GM06990 (cell line): ENCODE results near the gene TFEB.
A peak's percentile ranks its signal among the peaks of the same experiment; 100 is the strongest.

Experiments
- DNase-seq: peaks from one replicate; pipeline ENCODE4 v3.0.0-alpha.2; 2011; ENCODE audit not compliant: insufficient read length; ENCODE audit errors: extremely low read depth
- H3K27me3 ChIP-seq: replicated peaks from 2 replicates; pipeline ENCODE4 v1.6.0; 2011; ENCODE audit warnings: low read length; ENCODE audit not compliant: control insufficient read depth, insufficient read depth
- H3K36me3 ChIP-seq: 2 replicates; pipeline ENCODE4 v1.5.1; 2011; ENCODE audit warnings: low read length; ENCODE audit not compliant: control insufficient read depth, insufficient read depth
- H3K4me3 ChIP-seq: replicated peaks from 2 replicates; pipeline ENCODE4 v1.5.1; 2011; ENCODE audit warnings: low read depth, mild to moderate bottlenecking, control low read depth, low read length
- TF ChIP-seq, protein P1 (sequence below): IDR thresholded peaks from 2 replicates; pipeline ENCODE4 v1.5.1; 2011; ENCODE audit warnings: low read length, control low read depth, mild to moderate bottlenecking, inconsistent platforms; ENCODE audit not compliant: insufficient read depth, poor library complexity, severe bottlenecking

TFEB gene

DNA sequence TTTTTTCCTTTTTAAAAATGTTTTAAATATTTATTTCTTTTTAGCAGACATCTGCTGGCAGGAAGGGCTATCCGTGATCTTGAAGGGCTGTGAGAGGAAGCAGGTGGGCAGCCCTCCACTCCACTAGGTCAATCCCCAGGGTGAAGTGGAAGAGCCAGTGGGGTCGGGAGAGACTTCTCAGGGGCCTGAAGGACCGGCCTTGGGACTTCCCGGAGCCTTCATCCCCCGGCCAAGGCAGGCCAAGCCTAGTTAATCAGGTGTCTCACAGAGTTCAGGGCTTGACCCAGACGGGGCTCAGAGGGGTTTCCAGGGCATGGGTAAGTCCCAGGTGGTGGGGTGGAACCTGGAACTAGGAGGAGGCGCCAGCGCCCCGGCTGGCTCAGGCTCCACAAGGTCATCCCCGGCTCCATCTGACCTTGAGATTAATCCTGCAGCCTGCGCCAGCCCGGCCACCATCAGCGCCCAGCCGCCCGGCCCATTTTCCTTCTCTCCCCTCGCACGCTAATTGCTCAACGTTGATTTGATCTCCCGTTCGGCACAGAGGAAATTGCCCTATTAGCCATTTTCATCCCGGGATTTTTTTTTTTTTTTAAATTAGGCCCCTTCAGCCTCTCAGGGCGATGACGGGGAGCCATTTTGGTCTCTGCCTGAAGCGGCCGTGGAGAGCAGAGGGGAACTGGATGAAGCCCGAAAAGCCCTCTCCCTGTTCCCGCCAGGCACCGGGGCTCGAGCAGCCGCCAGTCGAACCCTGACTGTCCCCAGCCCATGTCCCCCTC, 52.7 kb downstream of the TFEB start:
- H3K4me3 ChIP-seq, result no peak overlapping the region
- TF ChIP-seq, protein P1, sequence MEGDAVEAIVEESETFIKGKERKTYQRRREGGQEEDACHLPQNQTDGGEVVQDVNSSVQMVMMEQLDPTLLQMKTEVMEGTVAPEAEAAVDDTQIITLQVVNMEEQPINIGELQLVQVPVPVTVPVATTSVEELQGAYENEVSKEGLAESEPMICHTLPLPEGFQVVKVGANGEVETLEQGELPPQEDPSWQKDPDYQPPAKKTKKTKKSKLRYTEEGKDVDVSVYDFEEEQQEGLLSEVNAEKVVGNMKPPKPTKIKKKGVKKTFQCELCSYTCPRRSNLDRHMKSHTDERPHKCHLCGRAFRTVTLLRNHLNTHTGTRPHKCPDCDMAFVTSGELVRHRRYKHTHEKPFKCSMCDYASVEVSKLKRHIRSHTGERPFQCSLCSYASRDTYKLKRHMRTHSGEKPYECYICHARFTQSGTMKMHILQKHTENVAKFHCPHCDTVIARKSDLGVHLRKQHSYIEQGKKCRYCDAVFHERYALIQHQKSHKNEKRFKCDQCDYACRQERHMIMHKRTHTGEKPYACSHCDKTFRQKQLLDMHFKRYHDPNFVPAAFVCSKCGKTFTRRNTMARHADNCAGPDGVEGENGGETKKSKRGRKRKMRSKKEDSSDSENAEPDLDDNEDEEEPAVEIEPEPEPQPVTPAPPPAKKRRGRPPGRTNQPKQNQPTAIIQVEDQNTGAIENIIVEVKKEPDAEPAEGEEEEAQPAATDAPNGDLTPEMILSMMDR, result no peak
- no peak for DNase-seq
- peaks cover 27% of the 10 kb centered on the region for H3K36me3 ChIP-seq
- H3K27me3 ChIP-seq, result no peaks in the 10 kb centered on the region

DNA sequence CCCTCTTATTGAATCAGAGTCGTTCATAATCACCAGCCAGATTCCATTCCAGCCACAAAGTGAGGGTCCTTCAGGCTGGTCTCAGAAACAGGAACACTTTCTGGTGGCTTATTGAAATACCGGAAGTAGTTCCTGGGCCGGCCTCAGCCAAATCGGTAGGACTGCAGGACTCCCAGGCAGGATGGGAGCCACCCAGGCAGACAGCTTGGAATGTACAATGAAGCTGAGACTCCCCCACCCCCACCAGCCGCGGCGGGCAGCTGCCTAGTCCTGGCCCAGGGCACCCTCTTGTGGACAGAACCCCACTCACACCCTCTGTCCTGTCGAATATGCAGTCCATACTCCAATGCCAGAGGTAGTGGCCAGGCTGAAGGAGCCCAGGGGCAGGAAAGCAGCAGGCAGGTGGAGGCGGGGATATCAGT, 53.3 kb downstream of the TFEB start:
- TF ChIP-seq, protein P1, result peak; percentile 88
- H3K4me3 ChIP-seq, result no peak overlapping the region
- peak; percentile 70 for DNase-seq
- H3K36me3 ChIP-seq, result peaks cover 20% of the 10 kb centered on the region
- H3K27me3 ChIP-seq, result no peaks in the 10 kb centered on the region

DNA sequence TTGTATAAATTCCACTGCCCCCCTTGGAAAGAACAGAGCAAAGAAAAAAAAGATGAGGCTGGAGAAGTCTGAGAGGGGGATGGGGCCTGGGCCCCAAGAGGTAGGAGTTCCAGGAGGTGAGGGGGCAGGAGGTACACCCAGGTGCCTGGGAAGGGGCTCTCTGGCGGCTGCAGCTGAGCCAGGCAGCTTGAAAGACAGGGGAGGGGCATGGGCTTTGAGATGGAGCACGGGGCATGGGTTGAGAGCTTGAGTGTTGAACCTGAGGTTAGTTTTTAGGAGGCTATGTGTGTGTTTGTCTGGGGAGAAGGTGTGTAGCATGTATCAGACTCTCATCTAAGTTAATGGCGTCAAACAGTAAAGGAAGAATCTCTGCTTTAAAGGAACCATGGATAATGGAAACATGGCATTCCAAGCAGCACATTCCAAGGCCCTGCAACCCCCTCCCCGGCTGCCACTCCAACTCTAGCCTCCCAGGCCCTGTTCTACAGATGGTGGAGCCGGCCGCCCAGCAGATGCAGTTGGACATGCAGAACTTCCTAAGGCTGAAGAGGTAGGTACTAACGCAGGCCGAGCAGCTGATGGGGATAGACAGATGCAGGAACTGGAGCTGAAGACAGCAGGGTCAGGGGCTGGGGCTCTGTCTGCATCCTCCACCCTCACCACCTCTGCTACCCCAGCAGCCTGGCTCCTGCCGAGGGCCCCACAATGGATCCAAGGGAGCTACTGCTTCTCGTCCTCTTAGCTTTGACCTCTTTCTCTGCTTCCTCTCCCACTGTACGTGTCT, 55.0 kb downstream of the TFEB start:
- no peaks in the 10 kb centered on the region for H3K27me3 ChIP-seq
- TF ChIP-seq, protein P1, result no peak
- peaks cover 9% of the 10 kb centered on the region for H3K36me3 ChIP-seq
- DNase-seq, result no peak
- no peak overlapping the region for H3K4me3 ChIP-seq

DNA sequence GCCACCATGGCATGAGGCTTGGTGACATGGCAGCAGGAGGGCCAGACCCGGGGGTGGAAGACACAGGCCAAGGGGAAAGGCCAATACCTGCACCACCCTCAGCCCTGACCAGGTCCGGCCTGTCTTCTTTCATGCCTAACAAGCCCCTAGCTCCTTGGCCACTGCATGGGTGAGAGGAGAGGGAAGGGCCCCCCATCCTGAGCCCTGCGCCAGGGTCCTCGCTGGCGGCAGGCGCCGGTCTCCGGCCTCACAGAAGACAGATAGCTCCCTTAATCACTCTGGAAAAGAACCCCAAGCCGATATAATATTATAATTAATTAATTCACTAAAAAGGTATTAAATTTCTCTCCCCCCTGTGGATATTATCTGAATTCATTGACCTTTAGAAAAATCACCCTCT, 55.7 kb downstream of the TFEB start:
- peaks cover 5% of the 10 kb centered on the region for H3K36me3 ChIP-seq
- no peak for DNase-seq
- TF ChIP-seq, protein P1, result no peak
- H3K27me3 ChIP-seq, result no peaks in the 10 kb centered on the region
- no peak overlapping the region for H3K4me3 ChIP-seq

DNA sequence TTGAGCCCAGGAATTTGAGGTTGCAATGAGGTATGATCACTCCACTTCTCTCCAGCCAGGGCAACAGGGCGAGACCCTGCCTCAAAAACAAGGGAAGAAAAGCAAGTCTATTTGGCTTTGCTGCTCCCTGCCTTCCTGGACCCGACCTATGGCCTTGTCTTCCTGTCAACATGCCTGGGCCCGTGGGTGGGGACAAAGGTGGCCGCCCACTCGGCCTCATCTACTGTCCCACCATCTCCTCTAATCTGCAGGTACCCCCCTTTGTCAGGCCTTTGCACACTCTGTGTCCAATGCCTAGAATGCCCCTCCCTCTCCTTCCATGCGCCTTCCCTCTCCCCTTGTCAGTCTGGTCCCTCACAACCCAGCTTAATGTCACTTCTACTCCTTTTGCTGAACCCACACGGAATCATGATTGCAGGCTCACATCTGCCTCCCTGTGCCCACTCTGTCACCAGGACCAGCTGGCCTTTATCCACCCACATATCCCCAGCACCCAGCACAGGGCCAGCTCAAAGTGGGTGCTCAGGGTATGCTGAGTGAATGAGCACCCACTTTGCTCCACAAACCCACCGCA, 56.8 kb downstream of the TFEB start:
- no peaks in the 10 kb centered on the region for H3K27me3 ChIP-seq
- TF ChIP-seq, protein P1, result no peak
- DNase-seq, result no peak
- no peak overlapping the region for H3K4me3 ChIP-seq
- H3K36me3 ChIP-seq, result no peaks in the 10 kb centered on the region; the same call in 1 of the 2 replicates
